D721Med (cell line): Measurements from ENCODE around the gene ELOVL1.

ENCODE experiments used
- DNase-seq: peaks from one replicate; pipeline ENCODE4 v3.0.0; 2011; ENCODE audit warnings: low spot score; ENCODE audit not compliant: insufficient read length
- FAIRE-seq: peaks from 2 replicates; lab custom pipeline; 2011; peaks lifted over from hg19 to GRCh38; lab: Jason Lieb, UNC
- CTCF ChIP-seq: IDR thresholded peaks from 2 replicates; pipeline ENCODE4 v1.5.1; 2012; ENCODE audit warnings: mild to moderate bottlenecking, control low read depth; ENCODE audit not compliant: insufficient read depth; ENCODE audit errors: missing control alignments

The ELOVL1 gene

GRCh38 chr1:43363283-43363934 lies 4.4 kb downstream of the ELOVL1 start:
- DNase-seq: no peak
- TF ChIP-seq CTCF: no peak
- FAIRE-seq: no peak

- FAIRE-seq (no peak), DNase-seq (no peak)
- TF ChIP-seq CTCF: no peak
These were observed 7.2 kb downstream of the ELOVL1 start for GRCh38 chr1:43360616-43361015.

GRCh38 chr1:43359696-43360095 lies 8.1 kb downstream of the ELOVL1 start:
- no peak for FAIRE-seq
- TF ChIP-seq CTCF: no peak
- DNase-seq: no peak

- FAIRE-seq (no peak), DNase-seq (peak; percentile 91)
- no peak for TF ChIP-seq CTCF
These were observed 8.8 kb downstream of the ELOVL1 start, which contains the start of gene CDC20 for GRCh38 chr1:43358746-43359693. Gene CDC20, plus strand, starts transcription at chr1:43358981. Its CDS starts 235 bp downstream, at chr1:43359216.

DNA sequence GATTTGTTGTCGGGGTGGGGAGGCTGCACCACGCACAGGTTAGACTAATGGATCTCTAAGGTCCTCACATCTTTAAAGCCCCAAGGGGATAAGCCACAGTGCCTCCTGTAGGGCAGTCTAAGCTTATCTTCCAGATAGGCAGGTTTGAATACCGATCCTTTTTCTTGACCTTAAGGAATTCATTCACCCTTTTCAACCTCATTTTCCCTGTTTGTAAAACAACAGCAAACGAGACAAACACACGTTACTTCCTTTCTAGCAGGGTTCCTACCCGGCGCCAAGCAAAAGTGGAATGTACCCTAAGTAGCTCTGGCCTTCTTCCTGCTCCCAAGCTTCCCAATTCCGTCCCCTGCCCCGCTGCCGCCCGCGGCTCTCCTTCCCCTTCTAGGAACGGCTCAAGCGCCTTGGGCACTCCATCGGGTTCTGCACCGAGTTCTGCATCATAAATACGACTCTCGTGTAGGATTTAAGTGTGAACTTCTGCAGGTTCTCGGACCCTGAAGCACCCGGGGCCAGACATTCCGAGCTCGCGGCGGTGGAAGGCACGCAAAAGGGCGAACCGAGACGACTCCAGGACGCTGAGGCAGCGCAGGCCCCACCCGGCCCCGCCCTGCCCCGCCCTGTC lies 9.6 kb downstream of the ELOVL1 start:
- peak; percentile 49 for TF ChIP-seq CTCF
- FAIRE-seq: no peak
- peak; percentile 57 for DNase-seq

GRCh38 chr1:43357251-43357650 lies 10.6 kb downstream of the ELOVL1 start:
- DNase-seq: no peak
- no peak for FAIRE-seq
- no peak for TF ChIP-seq CTCF
